Spinal cord (tissue), 10 donors: ENCODE results near the gene CD248. TPM values are rescaled to one million over a fixed set of nuclear protein-coding genes. Genes with fewer than 3 reads are reported as not detected.
A peak's percentile ranks its signal among the peaks of the same experiment; 100 is the strongest.

Experiments
- DNase-seq, 6 donors: peaks; one replicate each; pipeline versions ENCODE4 v3.0.0 to v3.0.0-alpha.2; 2013 to 2015; ENCODE audit warnings: low spot score in 6 of 6, low read depth in 4 of 6
- H3K27ac ChIP-seq: one replicate; pipeline ENCODE4 v1.5.1; 2013; ENCODE audit warnings: low read depth, low read length, control low read depth
- H3K27me3 ChIP-seq: one replicate; pipeline ENCODE4 v1.6.1; 2013; ENCODE audit warnings: low read length; ENCODE audit not compliant: control insufficient read depth, insufficient read depth
- H3K36me3 ChIP-seq: one replicate; pipeline ENCODE4 v1.6.1; 2013; ENCODE audit warnings: low read length; ENCODE audit not compliant: control insufficient read depth, insufficient read depth
- H3K4me1 ChIP-seq: one replicate; pipeline ENCODE4 v1.6.1; 2013; ENCODE audit warnings: low read length; ENCODE audit not compliant: control insufficient read depth, insufficient read depth
- H3K4me3 ChIP-seq: one replicate; pipeline ENCODE4 v1.5.1; 2013; ENCODE audit warnings: low read depth, low read length, control low read depth
- H3K9me3 ChIP-seq: one replicate; pipeline ENCODE4 v1.6.1; 2013; ENCODE audit warnings: low read length; ENCODE audit not compliant: control insufficient read depth, insufficient read depth
- WGBS: methylation state at CpG from one replicate; pipeline ENCODE4 v1.1.5; 2013; ENCODE audit warnings: missing lambda C conversion rate; ENCODE audit not compliant: insufficient coverage; 5-methylcytosine and 5-hydroxymethylcytosine counted together
- polyA plus RNA-seq, 2 donors: library from polyadenylated mRNA; unstranded; fragments of 120-200 nt; gene quantifications; one replicate each; pipeline ENCODE4 v1.2.1, GENCODE V29; 2013; ENCODE audit not compliant: insufficient read length in 2 of 2
- total RNA-seq, 2 donors: library from RNA; depleted of rRNA in 1 of 2; stranded (reverse); fragments of 120-200 nt in 1 of 2; fragments of >200 nt in 1 of 2; gene quantifications; one replicate each; pipeline versions ENCODE4 v1.2.3 to v1.2.4, GENCODE V29; 2013 to 2014
- donor health status: healthy.

Gene CD248
- total and polyA plus RNA-seq, 4 donors: 10.9 to 44.0 (median 27.9) TPM

DNA sequence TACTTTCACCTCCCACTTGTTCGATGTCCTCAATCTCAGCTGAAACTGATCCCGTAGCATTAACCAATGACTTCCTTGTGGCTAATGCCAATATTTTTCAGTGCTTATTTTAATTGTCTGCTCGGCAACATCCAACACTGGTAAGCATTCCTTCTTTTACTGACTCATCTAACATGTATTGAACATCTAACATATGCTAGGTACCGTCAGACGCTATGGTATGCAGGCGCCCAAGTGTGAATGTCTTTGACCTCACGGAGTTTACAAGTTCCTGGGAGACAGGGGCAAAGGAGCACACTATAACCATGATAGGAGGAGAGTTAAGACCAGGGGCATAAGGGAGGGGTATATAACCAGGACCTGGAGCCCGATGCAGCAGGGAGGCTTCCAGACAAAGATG lies 26.3 kb upstream of the CD248 start:
- Histone ChIP-seq H3K9me3 (no peaks in the 10 kb centered on the region), H3K4me3 (no peak overlapping the region), H3K36me3 (peaks cover 52% of the 10 kb centered on the region), H3K27me3 (no peaks in the 10 kb centered on the region), H3K4me1 (peaks cover 21% of the 10 kb centered on the region), H3K27ac (no peak overlapping the region)
- whole genome bisulfite sequencing: 97% methylated on average over 8 of the region's 8 CpGs
- DNase-seq: no peak

DNA sequence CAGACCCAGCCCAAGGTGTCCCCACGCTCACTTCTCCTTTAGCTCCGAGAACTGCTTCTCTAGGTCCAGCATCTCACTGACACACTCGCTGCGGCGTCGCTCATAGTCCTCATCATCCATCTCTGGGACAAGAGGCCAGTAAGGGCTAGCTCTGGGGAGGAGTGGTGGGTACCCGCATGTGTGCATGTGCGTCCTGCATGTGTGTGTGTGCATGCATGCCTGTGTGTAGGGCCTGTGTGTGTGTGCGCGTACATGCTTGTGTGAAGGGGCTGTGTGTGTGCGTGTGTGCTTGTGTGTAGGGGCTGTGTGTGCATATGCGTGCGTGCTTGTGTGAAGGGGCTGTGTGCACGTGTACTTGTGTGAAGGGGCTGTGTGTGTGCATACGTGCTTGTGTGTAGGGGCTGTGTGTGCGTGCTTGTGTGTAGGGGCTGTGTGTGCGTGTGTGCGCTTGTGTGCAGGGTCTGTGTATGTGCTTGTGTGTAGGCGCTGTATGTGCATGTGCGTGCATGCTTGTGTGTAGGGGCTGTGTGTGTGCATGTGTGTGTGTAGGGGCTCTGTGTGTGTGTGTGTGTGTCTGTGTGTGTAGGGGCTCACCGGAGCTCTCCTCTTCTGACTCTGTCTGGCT lies 24.8 kb upstream of the CD248 start:
- Histone ChIP-seq H3K27ac (no peak overlapping the region), H3K27me3 (no peaks in the 10 kb centered on the region), H3K9me3 (no peaks in the 10 kb centered on the region), H3K4me3 (no peak overlapping the region), H3K36me3 (peaks cover 68% of the 10 kb centered on the region), H3K4me1 (peaks cover 27% of the 10 kb centered on the region)
- no peak for DNase-seq
- WGBS: 99% methylated on average over 14 of the region's 21 CpGs

- Histone ChIP-seq H3K36me3 (peaks cover 68% of the 10 kb centered on the region), H3K4me1 (peaks cover 27% of the 10 kb centered on the region), H3K27me3 (no peaks in the 10 kb centered on the region), H3K9me3 (no peaks in the 10 kb centered on the region), H3K27ac (no peak overlapping the region), H3K4me3 (no peak overlapping the region)
- WGBS: 96% methylated on average over 25 of the region's 28 CpGs
- DNase-seq: no peak
These were observed 24.0 kb upstream of the CD248 start for GRCh38 chr11:66340596-66341501.

GRCh38 chr11:66339686-66340483 lies 23.0 kb upstream of the CD248 start:
- 88% methylated on average over 14 of the region's 14 CpGs for whole genome bisulfite sequencing
- Histone ChIP-seq H3K27ac (no peak overlapping the region), H3K27me3 (no peaks in the 10 kb centered on the region), H3K9me3 (no peaks in the 10 kb centered on the region), H3K4me1 (peaks cover 30% of the 10 kb centered on the region), H3K4me3 (no peak overlapping the region), H3K36me3 (peaks cover 72% of the 10 kb centered on the region)
- no peak for DNase-seq

- peaks cover 33% of the 10 kb centered on the region for H3K4me1 ChIP-seq
- no peak for DNase-seq
- peaks cover 72% of the 10 kb centered on the region for H3K36me3 ChIP-seq
- no peak overlapping the region for H3K27ac ChIP-seq
- H3K4me3 ChIP-seq: no peak overlapping the region
- no peaks in the 10 kb centered on the region for H3K9me3 ChIP-seq
- H3K27me3 ChIP-seq: no peaks in the 10 kb centered on the region
- 94% methylated on average over 6 of the region's 6 CpGs for WGBS
These were observed 22.4 kb upstream of the CD248 start for GRCh38 chr11:66339162-66339675.

DNA sequence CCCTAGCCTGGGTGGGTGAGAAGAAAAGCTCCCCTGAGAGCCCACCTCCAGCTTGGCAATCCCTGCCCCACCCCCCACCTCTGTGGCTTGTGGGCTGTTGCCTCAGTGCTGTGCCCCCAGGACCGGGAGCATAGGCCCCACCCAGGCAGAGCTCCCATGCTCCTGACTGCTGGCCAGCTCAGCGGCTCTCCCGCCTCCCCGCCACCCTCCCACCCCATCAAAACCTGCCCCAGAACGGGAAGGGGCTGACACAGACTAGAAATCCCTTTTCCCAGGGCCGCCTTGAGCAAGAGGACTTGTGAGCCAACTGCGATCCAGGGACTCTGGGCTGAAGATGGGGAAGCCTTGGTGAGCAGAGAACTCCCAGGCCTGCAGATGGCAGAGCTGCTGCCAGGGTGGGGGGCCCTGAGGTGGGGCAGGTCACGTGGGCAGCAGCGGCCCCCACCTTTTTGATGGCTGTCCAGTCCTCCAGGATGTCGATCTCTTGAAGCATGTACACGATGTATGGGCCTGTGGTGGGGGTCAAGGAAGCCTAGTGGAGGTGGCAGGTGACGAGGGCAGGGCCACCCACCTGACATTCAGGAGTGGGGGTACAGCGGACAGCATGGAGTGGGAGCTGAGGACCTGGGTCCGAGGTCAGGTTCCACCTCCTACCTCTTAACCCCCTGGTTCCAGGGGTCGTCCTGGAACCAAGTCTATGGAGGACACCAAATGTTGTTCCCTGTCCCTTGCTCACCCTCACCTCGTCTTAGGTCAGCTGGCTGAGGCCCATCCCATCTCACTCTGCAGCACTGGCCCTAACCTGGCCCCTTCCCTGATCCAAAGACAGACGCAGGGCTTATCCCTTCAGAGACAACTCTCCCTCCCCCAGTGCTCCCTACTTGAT lies 21.7 kb upstream of the CD248 start:
- peaks cover 33% of the 10 kb centered on the region for H3K4me1 ChIP-seq
- no peak overlapping the region for H3K27ac ChIP-seq
- peaks cover 76% of the 10 kb centered on the region for H3K36me3 ChIP-seq
- no peak overlapping the region for H3K4me3 ChIP-seq
- no peaks in the 10 kb centered on the region for H3K9me3 ChIP-seq
- no peaks in the 10 kb centered on the region for H3K27me3 ChIP-seq
- 84% methylated on average over 13 of the region's 17 CpGs for WGBS
- DNase-seq: no peak

GRCh38 chr11:66337103-66337899 lies 20.5 kb upstream of the CD248 start:
- DNase-seq: no peak
- no peak overlapping the region for H3K27ac ChIP-seq
- peaks cover 86% of the 10 kb centered on the region for H3K36me3 ChIP-seq
- H3K4me3 ChIP-seq: no peak overlapping the region
- H3K4me1 ChIP-seq: peaks cover 33% of the 10 kb centered on the region
- WGBS: 57% methylated on average over 11 of the region's 18 CpGs
- H3K27me3 ChIP-seq: no peaks in the 10 kb centered on the region
- H3K9me3 ChIP-seq: no peaks in the 10 kb centered on the region

- Histone ChIP-seq H3K27me3 (no peaks in the 10 kb centered on the region), H3K4me1 (peaks cover 33% of the 10 kb centered on the region), H3K27ac (peak within 1 kb of the TSS; percentile 54), H3K9me3 (no peaks in the 10 kb centered on the region), H3K36me3 (peaks cover 84% of the 10 kb centered on the region), H3K4me3 (peak within 1 kb of the TSS; percentile 48)
- 10% methylated on average over 22 of the region's 22 CpGs for WGBS
- DNase-seq: peak in 2 of 6 donors; percentile 73 to 83
These were observed 19.6 kb upstream of the CD248 start, which contains the start of gene RIN1 for GRCh38 chr11:66336234-66337102. TSS of gene RIN1 (minus strand) at chr11:66336434. CDS start at chr11:66336402, 32 bp downstream.
